HCT116 (cell line): Measurements from ENCODE around the gene CYP46A1. TPM values are rescaled to one million over a fixed set of nuclear protein-coding genes. Genes with fewer than 3 reads are reported as not detected.

ENCODE experiments used
- ATAC-seq: fragments of 200-7000 bp; cut with Tn5 transposase; 2 replicates; pipeline ENCODE4 v1.9.1; 2020; ENCODE audit warnings: mild to moderate bottlenecking, moderate library complexity
- BruUV-seq: library from RNA; stranded (reverse); fragments of 400-500 nt; replicated peaks from 2 replicates; lab custom pipeline; 2021; lab: Mats Ljungman, UMichigan
- CTCF ChIA-PET: fragments of 300-600 bp; sonication (Branson Sonifier 250); formaldehyde crosslinking; loops from one replicate; lab custom pipeline; 2021; ENCODE audit warnings: antibody characterized with exemption; lab: Charles Lee
- POLR2A ChIA-PET: fragments of 300-600, 350-600 bp; sonication (Branson Sonifier 250); formaldehyde crosslinking; loops from one replicate; lab custom pipeline; 2021; ENCODE audit warnings: antibody characterized with exemption; lab: Charles Lee
- RAD21 ChIA-PET, 2 experiments: fragments of 300-600 bp; sonication (Branson Sonifier 250); formaldehyde crosslinking; loops; one replicate each; lab custom pipeline; 2023; ENCODE audit warnings: low total read pairs in 2 of 2; ENCODE audit not compliant: uncharacterized antibody in 2 of 2, unreplicated experiment in 2 of 2, low non-redundant PET in 1 of 2; lab: Charles Lee
- DNase-seq: peaks from one replicate; pipeline ENCODE4 v3.0.0-alpha.2; 2010; ENCODE audit warnings: low read depth, low spot score
- H2AFZ ChIP-seq: fragments of 200-600 bp; shearing (Covaris generic), sonication (generic); 2 replicates; pipeline ENCODE4 v1.6.1; 2017; ENCODE audit warnings: low read depth, mixed run types, mixed read lengths, antibody characterized with exemption, low read length; ENCODE audit not compliant: poor library complexity, severe bottlenecking
- H3K27ac ChIP-seq: 2 replicates; pipeline ENCODE4 v1.5.1; 2012; ENCODE audit warnings: low read depth, low read length
- H3K27me3 ChIP-seq: fragments of 200-600 bp; sonication (generic); 2 replicates; pipeline ENCODE4 v1.6.1; 2016; ENCODE audit warnings: mixed run types, low read length, mixed read lengths; ENCODE audit not compliant: insufficient read depth
- H3K36me3 ChIP-seq, 2 experiments: fragments of 200-500 bp in 1 of 2; fragments of 200-600 bp in 1 of 2; sonication (Bioruptor generic) in 1 of 2; sonication (generic) in 1 of 2; 2 replicates each; pipeline versions ENCODE4 v1.5.1 to v1.6.1; 2014 to 2016; ENCODE audit warnings: low read length in 2 of 2, inconsistent platforms in 1 of 2, mixed read lengths in 1 of 2, mixed run types in 1 of 2; ENCODE audit not compliant: insufficient read depth in 2 of 2, control insufficient read depth in 1 of 2
- H3K4me1 ChIP-seq, 2 experiments: fragments of 200-600 bp in 1 of 2; sonication (generic) in 1 of 2; 2 replicates each; pipeline versions ENCODE4 v1.5.1 to v1.6.1; 2012 to 2017; ENCODE audit warnings: low read length in 2 of 2, inconsistent platforms in 1 of 2, mild to moderate bottlenecking in 1 of 2, mixed read lengths in 1 of 2, mixed run types in 1 of 2, moderate library complexity in 1 of 2; ENCODE audit not compliant: insufficient read depth in 2 of 2, control insufficient read depth in 1 of 2
- H3K4me2 ChIP-seq: fragments of 200-600 bp; sonication (generic); 2 replicates; pipeline ENCODE4 v1.6.1; 2017; ENCODE audit warnings: mixed run types, low read length, mixed read lengths
- H3K4me3 ChIP-seq, 2 experiments: fragments of 200-600 bp in 1 of 2; sonication (generic) in 1 of 2; replicated peaks in 1 of 2; 2 replicates each; pipeline ENCODE4 v1.5.1; 2011 to 2016; ENCODE audit warnings: low read length in 2 of 2, control low read depth in 1 of 2, low read depth in 1 of 2, mild to moderate bottlenecking in 1 of 2, mixed read lengths in 1 of 2, mixed run types in 1 of 2
- H3K79me2 ChIP-seq: fragments of 200-600 bp; sonication (generic); 2 replicates; pipeline ENCODE4 v1.6.1; 2017; ENCODE audit warnings: mild to moderate bottlenecking, mixed run types, low read length, moderate library complexity, mixed read lengths; ENCODE audit not compliant: insufficient read depth
- H3K9ac ChIP-seq: fragments of 200-600 bp; sonication (generic); 2 replicates; pipeline ENCODE4 v1.6.1; 2016; ENCODE audit warnings: low read length, mixed read lengths
- H3K9me2 ChIP-seq: fragments of 200-600 bp; sonication (generic), shearing (Covaris generic); 2 replicates; pipeline ENCODE4 v1.6.1; 2017; ENCODE audit warnings: mixed run types, mild to moderate bottlenecking, moderate library complexity; ENCODE audit not compliant: insufficient read depth
- H3K9me3 ChIP-seq, 2 experiments: fragments of 200-500 bp in 1 of 2; fragments of 200-600 bp in 1 of 2; sonication (Bioruptor generic) in 1 of 2; sonication (generic) in 1 of 2; 2 replicates each; pipeline ENCODE4 v1.6.1; 2014 to 2017; ENCODE audit warnings: low read length in 2 of 2, mixed read lengths in 2 of 2, inconsistent platforms in 1 of 2, low read depth in 1 of 2, mild to moderate bottlenecking in 1 of 2, mixed run types in 1 of 2, moderate library complexity in 1 of 2; ENCODE audit not compliant: control insufficient read depth in 1 of 2, insufficient read depth in 1 of 2
- H4K20me1 ChIP-seq: fragments of 200-600 bp; sonication (generic), shearing (Covaris generic); 2 replicates; pipeline ENCODE4 v1.6.1; 2017; ENCODE audit warnings: mixed run types, mild to moderate bottlenecking, moderate library complexity; ENCODE audit not compliant: insufficient read depth
- ATF3 ChIP-seq: IDR thresholded peaks from 2 replicates; pipeline ENCODE4 v1.6.1; 2012
- CTCF ChIP-seq, 3 experiments: fragments of 200-600 bp in 1 of 3; sonication (generic) in 1 of 3; IDR thresholded peaks in 2 of 3; conservative IDR thresholded peaks in 1 of 3; 2 replicates each; pipeline ENCODE4 v1.5.1; 2012 to 2017; ENCODE audit warnings: low read depth in 2 of 3, low read length in 2 of 3, antibody characterized with exemption in 1 of 3, borderline replicate concordance in 1 of 3, control low read depth in 1 of 3, mild to moderate bottlenecking in 1 of 3, mixed read lengths in 1 of 3, mixed run types in 1 of 3, moderate library complexity in 1 of 3; ENCODE audit not compliant: insufficient read depth in 1 of 3
- EGR1 ChIP-seq: IDR thresholded peaks from 2 replicates; pipeline ENCODE4 v1.6.1; 2012; ENCODE audit warnings: low read depth
- FOSL1 ChIP-seq: IDR thresholded peaks from 2 replicates; pipeline ENCODE4 v1.6.1; 2012; ENCODE audit warnings: low read depth
- POLR2AphosphoS5 ChIP-seq: IDR thresholded peaks from 2 replicates; pipeline ENCODE4 v1.6.1; 2011; ENCODE audit warnings: mild to moderate bottlenecking, low read depth, low read length, moderate library complexity
- RAD21 ChIP-seq: IDR thresholded peaks from 2 replicates; pipeline ENCODE4 v1.6.1; 2012; ENCODE audit warnings: low read depth, mild to moderate bottlenecking
- SIN3A ChIP-seq: IDR thresholded peaks from 2 replicates; pipeline ENCODE4 v1.6.1; 2012; ENCODE audit warnings: low read depth
- SRF ChIP-seq: IDR thresholded peaks from 2 replicates; pipeline ENCODE4 v1.6.1; 2012; ENCODE audit warnings: low read depth
- TCF7L2 ChIP-seq: IDR thresholded peaks from 2 replicates; pipeline ENCODE4 v1.7.0; 2011; ENCODE audit warnings: borderline replicate concordance, inconsistent platforms; ENCODE audit not compliant: insufficient read depth, insufficient read length; ENCODE audit errors: extremely low read depth
- YY1 ChIP-seq: IDR thresholded peaks from 2 replicates; pipeline ENCODE4 v1.6.1; 2011; ENCODE audit warnings: low read length, low read depth, moderate library complexity, mild to moderate bottlenecking; ENCODE audit not compliant: insufficient replicate concordance; ENCODE audit errors: extremely low read depth
- ZNF274 ChIP-seq: fragments of 200-500 bp; sonication (Bioruptor generic); IDR thresholded peaks from 2 replicates; pipeline ENCODE4 v1.6.1; 2014; ENCODE audit warnings: mild to moderate bottlenecking, low read depth, low read length, inconsistent platforms
- intact Hi-C: fragments of 100-400 bp; cut with micrococcal nuclease; formaldehyde crosslinking; loops from 2 replicates; pipeline ENCODE4 v1.10.0; 2022
- total RNA-seq: library from RNA; stranded (reverse); gene quantifications from one replicate; pipeline ENCODE4 v1.2.1, GENCODE V29; 2021; ENCODE audit not compliant: unreplicated experiment
- TF ChIP-seq, protein P1 (sequence below): IDR thresholded peaks from 2 replicates; pipeline ENCODE4 v1.6.1; 2011; ENCODE audit warnings: mild to moderate bottlenecking, low read length, moderate library complexity; ENCODE audit not compliant: insufficient replicate concordance; ENCODE audit errors: extremely low read depth

CYP46A1 gene
- total RNA-seq, 1 experiment from 2014 or later: 0.76 TPM

DNA sequence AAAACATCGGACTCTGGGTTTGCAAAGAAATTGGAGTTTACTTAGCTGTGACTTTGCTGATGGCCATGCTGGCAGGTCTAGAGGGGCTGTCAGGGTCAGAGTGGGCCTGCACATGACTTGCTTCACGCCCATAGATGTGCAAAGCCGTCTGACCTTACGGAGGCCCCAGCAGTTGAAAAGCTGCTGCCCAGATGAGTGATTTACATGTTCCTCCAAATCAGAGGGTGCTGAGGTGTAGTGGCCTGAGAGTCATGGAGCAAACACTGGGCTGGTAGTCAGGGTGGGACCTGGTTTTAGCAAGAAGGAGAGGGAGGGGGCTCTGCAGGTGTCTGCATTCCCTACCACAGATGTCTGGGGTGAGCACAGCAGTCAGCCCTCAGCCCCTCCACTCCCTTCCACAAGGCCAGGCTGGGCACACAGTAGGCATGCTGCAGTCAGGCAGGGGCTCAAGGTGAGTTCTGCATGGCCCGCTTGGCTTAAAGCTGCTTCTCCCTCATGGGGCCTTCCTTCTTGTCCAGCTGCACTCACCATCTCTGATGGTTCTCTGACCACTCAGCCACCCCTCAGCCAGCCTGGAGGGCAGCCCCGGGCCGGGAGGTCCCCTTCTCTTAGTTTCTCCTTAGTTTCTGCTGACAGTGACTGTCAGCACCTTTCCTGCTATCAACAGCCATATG lies 74.9 kb downstream of the CYP46A1 start (continued):
- TF ChIP-seq, protein P1, sequence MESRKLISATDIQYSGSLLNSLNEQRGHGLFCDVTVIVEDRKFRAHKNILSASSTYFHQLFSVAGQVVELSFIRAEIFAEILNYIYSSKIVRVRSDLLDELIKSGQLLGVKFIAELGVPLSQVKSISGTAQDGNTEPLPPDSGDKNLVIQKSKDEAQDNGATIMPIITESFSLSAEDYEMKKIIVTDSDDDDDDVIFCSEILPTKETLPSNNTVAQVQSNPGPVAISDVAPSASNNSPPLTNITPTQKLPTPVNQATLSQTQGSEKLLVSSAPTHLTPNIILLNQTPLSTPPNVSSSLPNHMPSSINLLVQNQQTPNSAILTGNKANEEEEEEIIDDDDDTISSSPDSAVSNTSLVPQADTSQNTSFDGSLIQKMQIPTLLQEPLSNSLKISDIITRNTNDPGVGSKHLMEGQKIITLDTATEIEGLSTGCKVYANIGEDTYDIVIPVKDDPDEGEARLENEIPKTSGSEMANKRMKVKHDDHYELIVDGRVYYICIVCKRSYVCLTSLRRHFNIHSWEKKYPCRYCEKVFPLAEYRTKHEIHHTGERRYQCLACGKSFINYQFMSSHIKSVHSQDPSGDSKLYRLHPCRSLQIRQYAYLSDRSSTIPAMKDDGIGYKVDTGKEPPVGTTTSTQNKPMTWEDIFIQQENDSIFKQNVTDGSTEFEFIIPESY: no peak
- TF ChIP-seq TCF7L2 (no peak), EGR1 (no peak), RAD21 (no peak), SIN3A (no peak), SRF (no peak)

DNA sequence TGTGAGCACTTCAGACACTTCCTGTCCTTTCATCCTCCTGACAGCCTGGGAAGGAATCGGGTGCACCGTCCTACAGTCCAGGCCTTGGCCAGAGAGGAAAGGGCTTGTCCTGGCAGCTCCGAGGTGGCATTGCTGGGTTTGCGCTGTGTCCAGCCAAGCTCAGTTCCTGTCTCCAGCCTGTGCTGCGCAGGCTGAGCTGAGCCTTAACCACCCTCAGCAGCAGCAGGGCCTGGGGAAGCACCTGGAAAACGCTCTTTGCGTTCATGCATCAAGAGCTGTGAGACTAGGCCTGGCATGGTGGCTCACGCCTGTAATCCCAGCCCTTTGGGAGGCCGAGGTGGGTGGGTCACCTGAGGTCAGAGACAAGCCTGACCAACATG lies 75.4 kb downstream of the CYP46A1 start:
- no peak overlapping the region for H3K27ac ChIP-seq
- DNase-seq (no peak), ATAC-seq (no peak)
- ChIA-PET POLR2A (no interaction called here), CTCF (no interaction called here), RAD21 (no interaction called here)
- H3K4me3 ChIP-seq: no peak overlapping the region
- H3K4me2 ChIP-seq: no peak overlapping the region
- TF ChIP-seq TCF7L2 (no peak), YY1 (no peak), SIN3A (no peak), POLR2AphosphoS5 (no peak), RAD21 (no peak), ZNF274 (no peak), FOSL1 (no peak), ATF3 (no peak), CTCF (IDR thresholded peaks at IDR 0.05 in 2 of 3, conservative IDR thresholded peaks at IDR 0.05 in 1 of 3; ENCODE audit: borderline replicate concordance in 1 of 3, insufficient read depth in 1 of 3, low read depth in 2 of 3, low read length in 2 of 3) (no peak)
- TF ChIP-seq, protein P1: no peak
- no peak overlapping the region for H2AFZ ChIP-seq
- H3K79me2 ChIP-seq: no peaks in the 10 kb centered on the region
- no peaks in the 10 kb centered on the region for H4K20me1 ChIP-seq
- H3K36me3 ChIP-seq: no peaks in the 10 kb centered on the region
- H3K9me3 ChIP-seq: no peaks in the 10 kb centered on the region
- BruUV-seq: no TSS peak
- no peak overlapping the region for H3K9ac ChIP-seq
- no peaks in the 10 kb centered on the region; the same call in 1 of the 2 replicates for H3K27me3 ChIP-seq
- no peaks in the 10 kb centered on the region for H3K9me2 ChIP-seq
- intact Hi-C loops: loop anchor here (5.0 kb wide), 1 partner anchor 33 kb away; the partner anchor contains the start of gene EML1
- peaks cover 16 to 41% of the 10 kb centered on the region in 2 experiments for H3K4me1 ChIP-seq
